ENCODE measurements around the gene SPTLC1.

GRCh38 chr9:92064711-92065110, 50.5 kb downstream of the SPTLC1 start:
- TF ChIP-seq TCF12 (IDR thresholded peaks at IDR 0.05; ENCODE audit: low read depth) (no peak), EGR1 (IDR thresholded peaks at IDR 0.05) (no peak), YY1 (IDR thresholded peaks at IDR 0.05; ENCODE audit: low read depth) (no peak), FOXM1 (IDR thresholded peaks at IDR 0.05; ENCODE audit: borderline replicate concordance, low read depth) (no peak), CREB1 (IDR thresholded peaks at IDR 0.05; ENCODE audit: low read depth) (no peak), TAF1 (IDR thresholded peaks at IDR 0.05; ENCODE audit: low read depth) (no peak), EP300 (IDR thresholded peaks at IDR 0.05; ENCODE audit: borderline replicate concordance) (no peak), RAD21 (IDR thresholded peaks at IDR 0.05; ENCODE audit: low read depth) (no peak), CEBPB (IDR thresholded peaks at IDR 0.05) (no peak), USF1 (IDR thresholded peaks at IDR 0.05) (no peak)
- TF ChIP-seq, protein P1, sequence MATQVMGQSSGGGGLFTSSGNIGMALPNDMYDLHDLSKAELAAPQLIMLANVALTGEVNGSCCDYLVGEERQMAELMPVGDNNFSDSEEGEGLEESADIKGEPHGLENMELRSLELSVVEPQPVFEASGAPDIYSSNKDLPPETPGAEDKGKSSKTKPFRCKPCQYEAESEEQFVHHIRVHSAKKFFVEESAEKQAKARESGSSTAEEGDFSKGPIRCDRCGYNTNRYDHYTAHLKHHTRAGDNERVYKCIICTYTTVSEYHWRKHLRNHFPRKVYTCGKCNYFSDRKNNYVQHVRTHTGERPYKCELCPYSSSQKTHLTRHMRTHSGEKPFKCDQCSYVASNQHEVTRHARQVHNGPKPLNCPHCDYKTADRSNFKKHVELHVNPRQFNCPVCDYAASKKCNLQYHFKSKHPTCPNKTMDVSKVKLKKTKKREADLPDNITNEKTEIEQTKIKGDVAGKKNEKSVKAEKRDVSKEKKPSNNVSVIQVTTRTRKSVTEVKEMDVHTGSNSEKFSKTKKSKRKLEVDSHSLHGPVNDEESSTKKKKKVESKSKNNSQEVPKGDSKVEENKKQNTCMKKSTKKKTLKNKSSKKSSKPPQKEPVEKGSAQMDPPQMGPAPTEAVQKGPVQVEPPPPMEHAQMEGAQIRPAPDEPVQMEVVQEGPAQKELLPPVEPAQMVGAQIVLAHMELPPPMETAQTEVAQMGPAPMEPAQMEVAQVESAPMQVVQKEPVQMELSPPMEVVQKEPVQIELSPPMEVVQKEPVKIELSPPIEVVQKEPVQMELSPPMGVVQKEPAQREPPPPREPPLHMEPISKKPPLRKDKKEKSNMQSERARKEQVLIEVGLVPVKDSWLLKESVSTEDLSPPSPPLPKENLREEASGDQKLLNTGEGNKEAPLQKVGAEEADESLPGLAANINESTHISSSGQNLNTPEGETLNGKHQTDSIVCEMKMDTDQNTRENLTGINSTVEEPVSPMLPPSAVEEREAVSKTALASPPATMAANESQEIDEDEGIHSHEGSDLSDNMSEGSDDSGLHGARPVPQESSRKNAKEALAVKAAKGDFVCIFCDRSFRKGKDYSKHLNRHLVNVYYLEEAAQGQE (IDR thresholded peaks at IDR 0.05; ENCODE audit: low read depth): no peak
- TF ChIP-seq, protein P2, sequence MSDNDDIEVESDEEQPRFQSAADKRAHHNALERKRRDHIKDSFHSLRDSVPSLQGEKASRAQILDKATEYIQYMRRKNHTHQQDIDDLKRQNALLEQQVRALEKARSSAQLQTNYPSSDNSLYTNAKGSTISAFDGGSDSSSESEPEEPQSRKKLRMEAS (IDR thresholded peaks at IDR 0.05): no peak

Measured in Ishikawa (cell line).